Measurements from ENCODE around the gene RNF4.

DNA sequence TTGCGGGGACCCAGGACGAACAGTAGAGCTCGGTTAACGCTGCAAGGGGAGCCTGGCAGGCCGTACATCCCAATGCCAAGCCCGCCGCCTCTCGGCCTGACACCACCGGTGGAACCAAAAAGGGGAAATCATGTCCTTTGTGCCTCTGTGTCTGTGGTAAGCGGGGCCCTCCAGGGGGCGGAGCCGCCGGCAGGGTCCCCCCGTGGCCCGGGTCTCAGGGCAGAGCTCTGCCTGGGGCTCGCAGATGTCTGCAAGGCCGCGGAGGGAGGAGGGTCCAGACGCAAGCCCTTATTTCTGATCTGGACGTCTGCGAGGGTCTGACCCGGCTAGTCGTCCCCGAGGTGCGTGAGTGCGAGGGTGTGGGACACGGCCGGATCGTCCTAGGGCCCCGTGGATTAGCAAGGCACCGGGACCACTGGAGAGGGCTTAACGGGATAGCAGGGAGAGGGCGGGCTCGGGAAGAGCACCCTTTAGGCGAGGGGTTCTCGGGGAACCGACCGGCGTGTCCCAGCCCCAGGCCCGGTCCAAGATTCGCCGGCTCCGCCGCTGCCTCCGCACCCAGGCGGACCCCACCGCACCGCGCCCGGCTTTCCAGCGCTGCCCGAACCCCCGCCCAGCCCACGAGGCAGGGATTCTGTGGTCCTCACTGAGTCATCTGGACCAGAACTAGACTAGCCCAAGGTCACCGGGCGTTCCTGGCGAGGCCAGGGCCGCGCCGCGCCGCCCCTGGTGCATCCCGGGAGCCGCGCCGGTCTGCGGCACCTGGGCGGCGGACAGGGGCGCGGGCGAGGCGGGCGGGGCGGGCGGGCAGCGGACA, 66.7 kb downstream of the RNF4 start:
- TF ChIP-seq, protein P1, sequence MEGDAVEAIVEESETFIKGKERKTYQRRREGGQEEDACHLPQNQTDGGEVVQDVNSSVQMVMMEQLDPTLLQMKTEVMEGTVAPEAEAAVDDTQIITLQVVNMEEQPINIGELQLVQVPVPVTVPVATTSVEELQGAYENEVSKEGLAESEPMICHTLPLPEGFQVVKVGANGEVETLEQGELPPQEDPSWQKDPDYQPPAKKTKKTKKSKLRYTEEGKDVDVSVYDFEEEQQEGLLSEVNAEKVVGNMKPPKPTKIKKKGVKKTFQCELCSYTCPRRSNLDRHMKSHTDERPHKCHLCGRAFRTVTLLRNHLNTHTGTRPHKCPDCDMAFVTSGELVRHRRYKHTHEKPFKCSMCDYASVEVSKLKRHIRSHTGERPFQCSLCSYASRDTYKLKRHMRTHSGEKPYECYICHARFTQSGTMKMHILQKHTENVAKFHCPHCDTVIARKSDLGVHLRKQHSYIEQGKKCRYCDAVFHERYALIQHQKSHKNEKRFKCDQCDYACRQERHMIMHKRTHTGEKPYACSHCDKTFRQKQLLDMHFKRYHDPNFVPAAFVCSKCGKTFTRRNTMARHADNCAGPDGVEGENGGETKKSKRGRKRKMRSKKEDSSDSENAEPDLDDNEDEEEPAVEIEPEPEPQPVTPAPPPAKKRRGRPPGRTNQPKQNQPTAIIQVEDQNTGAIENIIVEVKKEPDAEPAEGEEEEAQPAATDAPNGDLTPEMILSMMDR (IDR thresholded peaks at IDR 0.05; ENCODE audit: low read depth, low read length) = peak; percentile 62
- TF ChIP-seq POLR2A (IDR thresholded peaks at IDR 0.05; ENCODE audit: extremely low read depth, insufficient read length) (peak; percentile 63), MAX (IDR thresholded peaks at IDR 0.05; ENCODE audit: low read depth, low read length) (peak; percentile 79), MYC (IDR thresholded peaks at IDR 0.05; ENCODE audit: low read depth, low read length) (peak; percentile 74)
